ENCODE measurements around the gene ZNF148.

GRCh38 chr3:125194061-125194848, 180.9 kb downstream of the ZNF148 start:
- TF ChIP-seq TAF1 (IDR thresholded peaks at IDR 0.05; ENCODE audit: borderline replicate concordance, insufficient read depth, low read length) = no peak
- TF ChIP-seq REST (IDR thresholded peaks at IDR 0.05; ENCODE audit: insufficient read depth in 1 of 2, low read depth in 2 of 2, low read length in 2 of 2) = no peak
